ENCODE results near the gene TLL2.

TLL2 gene

GRCh38 chr10:96505150-96506136, 8.3 kb downstream of the TLL2 start:
- no peak for DNase-seq

GRCh38 chr10:96502561-96503282, 11.0 kb downstream of the TLL2 start:
- no peak for DNase-seq

- no peak for DNase-seq
Observed at GRCh38 chr10:96501985-96502384, 11.7 kb downstream of the TLL2 start.

DNA sequence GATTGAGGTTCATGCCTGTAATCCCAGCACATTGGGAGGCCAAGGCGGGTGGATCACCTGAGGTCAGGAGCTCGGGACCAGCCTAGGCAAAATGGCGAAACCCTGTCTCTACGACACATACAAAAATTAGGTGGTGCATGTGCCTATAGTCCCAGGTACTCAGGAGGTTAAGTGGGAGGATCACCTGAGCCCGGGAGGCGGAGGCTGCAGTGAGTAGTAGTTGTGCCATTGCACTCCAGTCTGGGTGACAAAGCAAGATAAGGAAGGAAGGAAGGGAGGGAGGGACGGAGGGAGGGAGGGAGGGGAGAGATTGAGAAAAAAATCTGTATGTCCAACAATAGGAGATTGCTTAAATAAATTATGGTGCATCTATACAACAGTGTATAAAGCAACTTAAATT, 13.2 kb downstream of the TLL2 start:
- no peak for DNase-seq

DNA sequence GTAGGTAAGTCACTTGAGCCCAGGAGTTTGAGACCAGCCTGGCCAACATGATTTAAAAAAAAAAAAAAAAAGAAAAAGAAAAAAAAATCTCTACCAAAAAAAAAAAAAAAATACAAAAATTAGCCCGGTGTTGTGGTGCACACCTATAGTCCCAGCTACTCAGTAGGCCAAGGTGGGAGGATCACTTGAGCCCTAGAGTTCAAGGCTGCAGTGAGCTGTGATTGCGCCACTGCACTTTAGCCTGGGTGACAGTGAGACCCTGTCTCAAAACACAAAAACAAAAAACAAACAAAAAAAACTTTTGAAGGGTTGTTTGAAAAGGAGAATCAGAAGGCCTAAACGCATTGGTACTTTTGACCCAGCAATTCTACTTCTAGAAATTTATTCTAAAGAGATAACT, 13.7 kb downstream of the TLL2 start:
- no peak for DNase-seq

GRCh38 chr10:96497391-96497790, 16.3 kb downstream of the TLL2 start:
- DNase-seq: no peak

- no peak for DNase-seq
Observed at GRCh38 chr10:96496281-96496925, 17.3 kb downstream of the TLL2 start.

DNA sequence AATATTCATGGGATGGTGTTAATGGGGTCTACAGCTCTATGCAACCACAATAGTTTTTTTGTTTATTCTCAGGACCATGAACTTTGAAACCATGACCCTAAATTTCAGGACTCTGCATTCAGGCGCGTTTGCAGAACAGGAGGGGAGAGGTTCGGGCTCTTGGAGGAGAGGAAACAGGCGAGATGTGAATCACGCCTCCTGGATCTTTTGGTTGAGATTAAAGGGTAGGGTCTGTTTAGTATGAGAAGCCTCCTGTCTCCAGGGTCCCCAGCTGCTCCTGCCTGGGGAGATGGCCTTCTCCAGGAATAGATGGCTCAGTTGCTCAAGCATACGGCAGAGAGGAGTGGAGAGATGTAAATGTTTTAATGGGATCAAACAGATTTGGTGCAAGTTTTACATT, 18.2 kb downstream of the TLL2 start:
- no peak for DNase-seq

GRCh38 chr10:96494694-96495093, 19.0 kb downstream of the TLL2 start:
- no peak for DNase-seq

DNA sequence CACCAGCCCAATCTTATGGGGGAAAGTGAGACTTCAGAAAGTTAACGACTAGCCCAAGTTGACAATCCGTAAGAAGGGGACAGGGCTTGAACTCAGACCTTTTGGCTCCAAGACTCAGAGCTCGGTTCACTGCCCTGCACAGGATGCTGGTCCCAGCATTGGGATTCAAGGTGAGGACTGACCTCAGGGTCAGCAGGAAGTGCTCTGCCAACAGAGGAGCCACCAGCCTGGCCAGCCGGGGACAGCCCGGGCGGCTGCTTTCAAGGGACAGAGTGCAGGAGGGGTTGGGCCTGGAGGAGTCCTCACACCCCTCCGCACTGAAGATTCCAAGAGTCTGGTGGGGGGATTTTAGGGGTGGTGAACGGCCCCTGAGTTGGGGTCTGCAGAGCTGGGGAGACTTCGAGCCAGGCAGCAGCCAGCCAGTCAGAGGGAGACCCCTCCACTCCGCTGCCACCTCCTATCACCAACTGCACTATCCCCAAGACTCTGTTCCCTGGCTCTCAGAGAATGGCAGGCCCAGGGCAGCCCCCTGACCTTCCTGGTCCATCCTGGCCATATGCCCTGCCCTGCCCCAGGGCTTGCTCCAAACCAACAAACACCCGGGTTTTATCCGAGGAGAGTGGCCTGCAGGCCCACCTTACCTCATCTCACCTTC, 19.7 kb downstream of the TLL2 start:
- DNase-seq: no peak

DNA sequence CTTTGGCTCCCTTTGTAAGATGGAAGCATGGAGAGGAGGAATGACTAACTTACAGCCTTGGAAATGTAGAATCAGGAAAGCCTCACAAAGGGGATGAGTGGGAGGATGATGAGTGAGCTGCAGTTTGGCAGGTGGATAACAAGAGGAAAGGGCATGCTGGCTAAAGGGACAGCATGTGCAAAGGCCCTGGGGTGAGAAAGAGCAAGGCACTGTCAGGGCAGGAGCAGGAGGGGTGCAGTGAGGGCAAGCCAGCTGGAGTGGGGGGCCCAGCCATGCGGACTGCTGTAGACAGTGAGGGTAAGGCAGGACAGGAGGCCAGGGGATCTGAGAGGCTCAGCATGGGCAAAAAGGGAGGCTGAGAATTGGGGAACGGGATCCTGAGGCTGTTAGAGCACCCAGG, 20.5 kb downstream of the TLL2 start:
- DNase-seq: no peak

GRCh38 chr10:96491303-96491702, 22.4 kb downstream of the TLL2 start:
- DNase-seq: no peak

- DNase-seq: no peak
Observed at GRCh38 chr10:96488161-96488935, 25.4 kb downstream of the TLL2 start.

DNA sequence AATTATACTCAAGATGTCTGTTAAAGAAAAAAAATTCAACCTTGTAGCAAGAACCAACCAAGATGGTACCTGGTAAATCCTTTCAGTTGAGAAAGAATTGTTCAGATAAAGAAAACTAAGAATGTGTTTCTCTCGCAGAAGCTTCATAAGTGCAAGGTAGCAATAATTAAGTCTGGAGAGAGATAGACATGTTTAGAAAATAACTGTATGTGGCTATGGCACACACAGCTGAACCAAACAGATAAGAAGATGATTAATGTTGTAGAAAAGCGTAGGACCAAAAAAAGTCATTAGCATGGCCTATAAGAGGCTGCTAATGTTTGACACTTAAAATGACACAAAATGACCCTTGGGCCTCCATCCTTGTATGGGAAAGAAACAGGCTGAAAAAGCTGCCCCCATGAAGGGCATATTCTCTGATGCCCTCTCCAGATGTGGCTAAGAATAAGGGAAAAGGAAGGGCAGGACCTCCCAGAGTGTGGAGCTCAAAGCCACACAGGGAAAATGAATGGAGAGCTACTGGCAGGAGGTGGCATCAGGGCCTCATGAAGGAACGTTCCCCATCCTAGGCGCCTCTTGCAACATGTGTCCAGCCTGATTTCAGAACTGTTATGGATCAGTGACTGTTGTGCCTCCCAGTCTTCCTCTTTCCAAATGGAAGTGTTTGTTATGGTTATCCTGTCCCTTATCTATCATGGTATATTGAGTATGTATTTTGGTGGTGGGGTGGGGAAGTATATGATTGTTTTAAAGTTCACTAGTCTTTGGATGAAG, 30.7 kb downstream of the TLL2 start:
- no peak for DNase-seq

DNA sequence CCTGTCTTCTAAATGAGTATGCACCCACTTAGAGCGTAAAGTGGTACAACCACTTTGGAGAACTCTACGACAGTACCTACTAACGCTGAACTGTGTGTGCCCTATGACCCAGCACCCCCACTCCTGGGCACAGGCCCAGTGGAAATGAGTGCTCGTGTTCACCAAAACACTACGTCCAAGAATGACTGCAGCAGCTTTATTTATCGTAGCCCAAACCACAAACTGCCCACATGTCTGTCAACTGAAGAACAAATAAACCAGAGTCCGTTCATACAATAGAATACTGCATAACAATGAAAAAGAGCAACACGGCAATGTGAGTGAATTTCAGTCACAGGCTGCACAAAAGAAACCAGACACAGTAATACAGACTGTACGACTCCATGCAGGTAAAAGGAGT, 35.4 kb downstream of the TLL2 start:
- DNase-seq: no peak

DNA sequence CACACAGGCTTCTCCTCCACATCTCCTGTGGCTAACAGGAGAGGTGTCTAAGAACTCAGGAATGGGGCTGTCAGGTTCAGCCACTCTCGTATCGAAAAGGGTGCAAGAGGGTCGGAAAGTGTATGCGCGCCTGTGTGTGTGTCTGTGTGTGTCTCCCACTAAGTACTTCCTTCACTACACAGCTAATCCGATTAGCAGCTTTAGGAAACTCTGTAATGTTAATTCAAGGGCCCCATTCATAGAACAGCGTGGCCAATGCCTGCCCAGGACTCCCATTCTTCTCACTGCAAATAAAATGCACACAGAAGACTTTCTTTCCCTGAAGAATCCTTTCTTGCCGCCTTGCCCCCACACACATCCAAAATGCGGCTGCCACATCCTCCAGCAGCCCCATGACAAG, 39.9 kb downstream of the TLL2 start:
- DNase-seq: no peak

DNA sequence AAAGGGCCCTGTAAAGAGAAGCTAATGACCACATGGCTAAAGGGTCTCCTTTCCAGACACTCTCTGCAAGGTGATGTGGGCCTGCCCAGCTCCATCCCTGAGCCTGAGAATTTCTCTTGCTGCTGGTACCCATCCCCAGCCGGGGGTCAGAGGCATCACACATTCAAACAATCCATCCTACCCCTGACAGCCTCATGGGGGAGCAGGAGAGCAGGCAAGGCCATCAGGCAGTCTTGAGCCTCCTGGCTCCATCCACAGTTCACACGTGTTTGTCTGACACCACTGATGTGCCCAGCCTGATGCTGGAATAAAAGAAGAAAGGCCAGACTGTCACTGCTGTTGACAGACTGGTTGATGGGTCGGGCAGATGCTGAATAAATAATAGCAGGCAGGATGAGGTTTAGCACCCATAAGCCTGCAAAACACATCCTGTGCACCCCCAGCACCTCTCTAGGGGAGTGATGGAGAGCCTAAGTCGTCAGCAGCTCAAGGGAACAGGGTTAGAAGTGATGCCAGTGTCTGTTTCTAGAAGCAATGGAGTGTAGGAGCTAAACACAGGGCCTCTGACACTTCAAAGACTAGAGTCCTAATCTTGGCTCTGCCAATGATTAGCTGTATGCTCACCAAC, 43.5 kb downstream of the TLL2 start:
- DNase-seq: no peak

GRCh38 chr10:96468845-96469244, 44.9 kb downstream of the TLL2 start:
- no peak for DNase-seq

DNA sequence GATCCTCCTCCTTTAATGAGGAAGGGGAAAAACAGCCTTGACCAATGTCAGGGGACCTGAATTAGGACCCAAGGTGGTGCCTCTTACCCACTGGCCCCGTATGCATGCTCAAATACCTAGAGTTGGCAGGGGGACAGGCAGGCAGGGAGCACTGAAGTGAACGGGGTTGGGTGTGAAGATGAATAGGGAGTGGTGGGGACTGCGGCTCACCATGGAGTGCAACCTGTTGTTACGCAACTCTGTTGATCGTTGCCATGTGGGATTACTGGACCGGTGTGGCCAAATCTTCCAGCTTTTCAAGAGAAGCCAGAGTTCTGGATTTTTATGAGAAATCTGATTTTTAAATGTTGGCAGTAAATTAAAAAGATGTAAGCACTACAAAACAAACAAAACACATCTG, 48.1 kb downstream of the TLL2 start:
- DNase-seq: no peak

DNA sequence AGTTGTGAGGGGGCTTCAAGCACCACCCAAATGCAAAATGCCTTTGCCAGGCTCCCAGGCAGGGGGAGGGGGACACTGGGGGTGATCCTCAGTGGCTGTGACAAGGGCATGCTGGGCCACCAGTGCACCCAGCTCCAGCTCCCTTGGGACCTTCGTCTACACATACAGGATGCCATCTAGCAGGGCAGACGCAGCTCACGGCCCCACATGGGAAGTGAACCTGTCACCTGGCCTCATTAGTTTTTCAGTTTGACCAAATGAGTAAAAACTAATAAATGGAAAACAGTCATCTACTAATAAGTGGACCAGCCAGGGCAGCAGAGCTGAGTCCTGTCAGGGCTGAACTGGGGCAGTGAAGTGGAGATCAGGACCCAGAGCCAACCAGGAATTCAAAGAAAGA, 50.2 kb downstream of the TLL2 start:
- DNase-seq: no peak

- no peak for DNase-seq
Observed at GRCh38 chr10:96462606-96463151, 51.0 kb downstream of the TLL2 start.

Data from activated T-cell treated with anti-CD3 and anti-CD28 coated beads for 4 hours (primary cell).